HEK293T (cell line): ENCODE measurements around the gene RGL3.

Source experiments
- ARNT ChIP-seq: fragments of 450-650 bp; IDR thresholded peaks from 2 replicates; pipeline ENCODE4 v1.6.1; 2017; ENCODE audit warnings: mild to moderate bottlenecking
- BHLHE40 ChIP-seq: fragments of 450-650 bp; IDR thresholded peaks from 2 replicates; pipeline ENCODE4 v1.6.1; 2016; ENCODE audit warnings: mild to moderate bottlenecking, moderate library complexity, borderline replicate concordance
- ELF4 ChIP-seq: fragments of 450-650 bp; IDR thresholded peaks from 2 replicates; pipeline ENCODE4 v1.6.1; 2017; ENCODE audit warnings: antibody characterized with exemption
- FOXK2 ChIP-seq: fragments of 450-650 bp; IDR thresholded peaks from 2 replicates; pipeline ENCODE4 v1.6.1; 2016; ENCODE audit warnings: mild to moderate bottlenecking
- FOXM1 ChIP-seq: fragments of 450-650 bp; IDR thresholded peaks from 2 replicates; pipeline ENCODE4 v1.6.1; 2017; ENCODE audit warnings: mild to moderate bottlenecking, borderline replicate concordance
- NFRKB ChIP-seq: fragments of 450-650 bp; IDR thresholded peaks from 2 replicates; pipeline ENCODE4 v1.6.1; 2016; ENCODE audit warnings: mild to moderate bottlenecking, moderate library complexity
- PKNOX1 ChIP-seq: fragments of 450-650 bp; IDR thresholded peaks from 2 replicates; pipeline ENCODE4 v1.6.1; 2016
- SP1 ChIP-seq: fragments of 450-650 bp; IDR thresholded peaks from 2 replicates; pipeline ENCODE4 v1.6.1; 2017
- ZNF384 ChIP-seq: fragments of 450-650 bp; IDR thresholded peaks from 2 replicates; pipeline ENCODE4 v1.6.1; 2016

DNA sequence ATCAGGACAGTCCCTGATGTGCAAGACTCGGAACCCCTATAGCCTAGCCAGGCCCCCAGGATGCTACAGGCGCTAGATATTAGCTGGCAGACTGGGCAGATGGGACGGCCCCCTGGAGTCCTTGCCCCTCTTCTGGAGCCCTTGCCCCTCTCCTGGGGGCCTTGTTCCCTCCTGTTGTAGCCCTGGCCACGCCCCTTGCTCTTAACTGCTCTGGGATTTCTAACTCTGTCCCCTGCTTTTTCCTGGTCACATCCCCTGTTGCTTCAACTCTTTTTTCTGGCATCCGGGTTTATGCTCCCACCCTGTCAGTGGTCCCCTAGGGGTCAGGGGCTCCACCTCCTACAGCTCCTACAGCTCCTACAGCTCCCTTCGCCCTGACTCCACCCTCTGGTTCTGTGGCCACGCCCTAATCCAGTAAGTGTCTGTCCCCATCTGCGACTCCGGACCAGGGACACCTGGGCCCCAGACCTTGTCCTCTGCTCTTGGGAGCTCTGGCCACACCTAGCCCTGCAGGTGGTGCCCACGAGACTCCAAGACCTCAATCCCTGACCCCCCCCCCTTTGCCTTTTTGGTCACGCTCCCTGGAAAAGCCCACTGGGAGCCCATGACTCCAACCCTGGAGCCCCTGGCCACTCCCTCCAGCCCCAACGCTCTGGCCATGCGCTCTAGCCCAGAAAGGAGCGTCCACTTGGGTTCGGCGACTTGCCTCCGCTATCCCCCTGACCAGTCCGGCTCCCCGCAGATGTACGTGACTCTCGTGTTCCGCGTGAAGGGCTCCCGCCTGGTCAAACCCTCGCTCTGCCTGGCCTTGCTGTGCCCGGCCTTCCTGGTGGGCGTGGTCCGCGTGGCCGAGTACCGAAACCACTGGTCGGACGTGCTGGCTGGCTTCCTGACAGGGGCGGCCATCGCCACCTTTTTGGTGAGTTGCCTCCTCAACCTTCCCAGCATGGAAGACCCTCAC lies 57.1 kb downstream of the RGL3 start:
- TF ChIP-seq ELF4 (no peak), BHLHE40 (no peak), ZNF384 (no peak), FOXM1 (no peak), ARNT (no peak), SP1 (no peak), PKNOX1 (no peak), NFRKB (no peak), FOXK2 (no peak)
